ENCODE results near the gene EGLN1. TPM values are rescaled to one million over a fixed set of nuclear protein-coding genes. Genes with fewer than 3 reads are reported as not detected.
A peak's percentile ranks its signal among the peaks of the same experiment; 100 is the strongest.

EGLN1 gene
- polyA plus RNA-seq, 2 of the 4 experiments (the other 2 are of a cell fraction) = 57.7 to 156 TPM

DNA sequence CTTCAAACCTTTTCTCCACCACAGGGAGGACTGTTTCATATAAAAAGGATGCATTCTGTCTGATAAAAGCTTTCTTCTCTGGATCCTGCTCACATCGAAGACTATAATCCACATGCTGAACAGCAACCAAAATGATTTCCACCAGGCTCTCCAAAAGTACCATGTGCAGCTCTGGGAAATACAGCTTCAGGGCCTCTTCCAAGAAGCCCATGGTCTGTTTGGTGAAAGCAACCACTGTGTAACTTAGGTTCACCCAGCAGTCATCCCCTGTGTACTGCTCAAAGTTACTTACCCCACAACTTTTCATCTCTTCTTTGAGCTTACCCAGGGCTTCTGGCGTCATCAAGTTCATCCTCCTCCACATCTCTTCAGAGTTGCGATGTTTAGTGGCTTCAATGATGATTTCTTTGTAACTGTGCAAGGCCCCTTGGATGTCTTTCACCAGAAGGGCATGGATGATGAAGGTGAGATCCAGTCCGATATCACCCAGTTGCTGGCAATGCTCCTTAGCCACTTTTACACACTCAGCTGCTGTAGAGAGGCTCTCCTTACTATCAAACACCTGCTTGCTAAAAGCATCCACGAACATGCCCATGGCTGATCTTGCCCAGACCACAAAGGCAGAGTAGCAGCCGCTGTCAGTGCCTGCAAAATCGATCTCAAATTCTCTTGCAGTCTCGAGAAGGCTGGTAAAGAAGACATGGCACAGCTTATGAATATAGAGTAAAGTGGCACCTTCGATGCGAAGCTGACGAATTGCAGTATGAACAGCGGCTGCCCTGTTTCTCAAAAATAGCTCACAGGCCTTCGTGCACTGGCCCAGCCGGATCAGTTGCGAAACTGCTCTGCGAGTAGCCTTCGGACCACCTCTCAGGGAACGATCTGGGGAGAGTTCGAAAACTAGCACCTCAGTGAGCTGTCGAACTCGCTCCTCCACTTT lies 86.2 kb downstream of the EGLN1 start:
- ChIA-PET POLR2A (no interaction called here), CTCF (interaction anchor here (0.5 to 1.7 kb wide), 7 partner anchors 20 to 703 kb away, joined by 3 to 11 read pairs (median 3); no protein-coding TSS in a partner anchor)
- H3K4me3 ChIP-seq = peak overlapping the region; percentile 82
- peak overlapping the region in 1 of 2 experiments; percentile 91; a peak in 2 of 6 replicates for H3K27ac ChIP-seq
- peak overlapping the region; percentile 93 for H3K4me2 ChIP-seq
- WGBS (ENCODE audit: missing lambda C conversion rate) = 71% methylated on average over 21 of the region's 21 CpGs
- TF ChIP-seq RFX5 (IDR thresholded peaks at IDR 0.05) = no peak
- TF ChIP-seq CEBPB (IDR thresholded peaks at IDR 0.05) = peak in 1 of 2 experiments; percentile 59; a peak in 1 of 4 replicates
- FAIRE-seq (no peak), ATAC-seq (no peak), DNase-seq (ENCODE audit: low read depth in 1 of 2, low spot score in 1 of 2) (no peak)
- H3K4me1 ChIP-seq = peaks cover 46% of the 10 kb centered on the region
- no peaks in the 10 kb centered on the region for H3K9me3 ChIP-seq

DNA sequence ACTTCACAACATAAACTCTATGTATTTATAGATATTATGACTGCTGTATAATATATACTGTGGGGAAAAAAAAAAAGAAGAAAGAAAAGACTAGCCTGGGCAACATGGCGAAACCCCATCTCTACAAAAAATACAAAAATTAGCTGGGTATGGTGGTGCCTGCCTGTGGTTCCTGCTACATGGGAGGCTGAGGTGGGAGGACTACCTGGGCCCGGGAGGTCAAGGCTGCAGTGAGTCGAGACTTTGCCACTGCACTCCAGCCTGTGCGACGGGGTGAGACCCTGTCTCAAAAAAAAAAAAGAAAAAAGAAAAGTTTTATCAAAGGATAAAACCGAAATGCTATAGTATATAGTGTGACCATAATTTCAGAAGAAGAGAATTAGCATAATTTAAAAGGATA lies 87.1 kb downstream of the EGLN1 start:
- FAIRE-seq (no peak), DNase-seq (ENCODE audit: low read depth in 1 of 2, low spot score in 1 of 2) (no peak), ATAC-seq (no peak)
- Histone ChIP-seq H3K4me2 (peak overlapping the region; percentile 93), H3K4me3 (peak overlapping the region; percentile 82; the same call in 2 of the 3 replicates), H3K9me3 (no peaks in the 10 kb centered on the region), H3K27ac (no peak overlapping the region), H3K4me1 (peaks cover 46% of the 10 kb centered on the region)
- TF ChIP-seq NR3C1 (IDR thresholded peaks at IDR 0.05) (no peak), CTCF (IDR thresholded peaks at IDR 0.05) (no peak), MAFK (IDR thresholded peaks at IDR 0.05; ENCODE audit: partially characterized antibody) (no peak), EHMT2 (IDR thresholded peaks at IDR 0.05; ENCODE audit: low read depth) (no peak), EP300 (IDR thresholded peaks at IDR 0.05) (no peak)
- WGBS (ENCODE audit: missing lambda C conversion rate) = 90% methylated on average over 6 of the region's 6 CpGs
- POLR2A ChIA-PET = no interaction called here
- CTCF ChIA-PET = interaction anchor here (0.5 to 1.7 kb wide), 7 partner anchors 19 to 716 kb away, joined by 3 to 11 read pairs (median 3); no protein-coding TSS in a partner anchor

- 85% methylated on average over 1 of the region's 1 CpG for WGBS (ENCODE audit: missing lambda C conversion rate)
- POLR2A ChIA-PET = no interaction called here
- Histone ChIP-seq H3K27ac (no peak overlapping the region), H3K4me3 (peak overlapping the region; percentile 24), H3K9me3 (no peaks in the 10 kb centered on the region), H3K4me1 (peaks cover 39% of the 10 kb centered on the region), H3K4me2 (peak overlapping the region; percentile 93)
- no peak for TF ChIP-seq CBX8 (IDR thresholded peaks at IDR 0.05)
- TF ChIP-seq REST (IDR thresholded peaks at IDR 0.05) = no peak
- TF ChIP-seq MYC (IDR thresholded peaks at IDR 0.05; ENCODE audit: borderline replicate concordance, low read length) = no peak
- TF ChIP-seq FOSL2 (IDR thresholded peaks at IDR 0.05) = no peak
- no peak for TF ChIP-seq FOSL2 (CRISPR knock-in tag; IDR thresholded peaks at IDR 0.05)
- TF ChIP-seq, protein P1, sequence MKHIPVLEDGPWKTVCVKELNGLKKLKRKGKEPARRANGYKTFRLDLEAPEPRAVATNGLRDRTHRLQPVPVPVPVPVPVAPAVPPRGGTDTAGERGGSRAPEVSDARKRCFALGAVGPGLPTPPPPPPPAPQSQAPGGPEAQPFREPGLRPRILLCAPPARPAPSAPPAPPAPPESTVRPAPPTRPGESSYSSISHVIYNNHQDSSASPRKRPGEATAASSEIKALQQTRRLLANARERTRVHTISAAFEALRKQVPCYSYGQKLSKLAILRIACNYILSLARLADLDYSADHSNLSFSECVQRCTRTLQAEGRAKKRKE (CRISPR knock-in tag; IDR thresholded peaks at IDR 0.05; ENCODE audit: low read depth) = no peak
- no peak for TF ChIP-seq ZFP36 (IDR thresholded peaks at IDR 0.05; ENCODE audit: borderline replicate concordance, partially characterized antibody)
- no peak for TF ChIP-seq SREBF2 (IDR thresholded peaks at IDR 0.05)
- TF ChIP-seq, protein P2, sequence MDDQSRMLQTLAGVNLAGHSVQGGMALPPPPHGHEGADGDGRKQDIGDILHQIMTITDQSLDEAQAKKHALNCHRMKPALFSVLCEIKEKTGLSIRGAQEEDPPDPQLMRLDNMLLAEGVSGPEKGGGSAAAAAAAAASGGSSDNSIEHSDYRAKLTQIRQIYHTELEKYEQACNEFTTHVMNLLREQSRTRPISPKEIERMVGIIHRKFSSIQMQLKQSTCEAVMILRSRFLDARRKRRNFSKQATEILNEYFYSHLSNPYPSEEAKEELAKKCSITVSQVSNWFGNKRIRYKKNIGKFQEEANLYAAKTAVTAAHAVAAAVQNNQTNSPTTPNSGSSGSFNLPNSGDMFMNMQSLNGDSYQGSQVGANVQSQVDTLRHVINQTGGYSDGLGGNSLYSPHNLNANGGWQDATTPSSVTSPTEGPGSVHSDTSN (IDR thresholded peaks at IDR 0.05) = no peak
- TF ChIP-seq TFCP2L1 (CRISPR knock-in tag; IDR thresholded peaks at IDR 0.05) = no peak
- no peak for TF ChIP-seq NR3C1 (IDR thresholded peaks at IDR 0.05)
- no peak for TF ChIP-seq FOXS1 (CRISPR knock-in tag; IDR thresholded peaks at IDR 0.05)
- TF ChIP-seq RARB (CRISPR knock-in tag; IDR thresholded peaks at IDR 0.05) = no peak
- TF ChIP-seq CHD4 (IDR thresholded peaks at IDR 0.05; ENCODE audit: borderline replicate concordance) = no peak
- TF ChIP-seq TP53 (CRISPR knock-in tag; IDR thresholded peaks at IDR 0.05) = no peak
- no peak for TF ChIP-seq RAD21 (conservative IDR thresholded peaks at IDR 0.05 in 1 of 2, IDR thresholded peaks at IDR 0.05 in 1 of 2)
- no peak for TF ChIP-seq CBX2 (IDR thresholded peaks at IDR 0.05; ENCODE audit: borderline replicate concordance, low read depth)
- no peak for TF ChIP-seq NFE2L2 (conservative IDR thresholded peaks at IDR 0.05; ENCODE audit: low read length)
- TF ChIP-seq ESRRA (IDR thresholded peaks at IDR 0.05; ENCODE audit: borderline replicate concordance, low read length) = no peak
- FAIRE-seq = no peak
- DNase-seq (ENCODE audit: low read depth in 1 of 2, low spot score in 1 of 2) = no peak
- CTCF ChIA-PET = interaction anchor here (0.6 to 1.4 kb wide), 6 partner anchors 16 to 716 kb away, joined by 3 to 4 read pairs (median 3); no protein-coding TSS in a partner anchor
- no peak for ATAC-seq
Measured at GRCh38 chr1:231334079-231334666, 87.9 kb downstream of the EGLN1 start.

All from A549 (cell line).